Measurements from ENCODE around the gene SNX5.

- no peak for TF ChIP-seq ZNF75A (CRISPR knock-in tag; IDR thresholded peaks at IDR 0.05)
- no peak for TF ChIP-seq POLR2AphosphoS5 (IDR thresholded peaks at IDR 0.05; ENCODE audit: control insufficient read depth, insufficient read depth, low read depth, low read length)
- no peak for TF ChIP-seq STAG1 (CRISPR knock-in tag; IDR thresholded peaks at IDR 0.05; ENCODE audit: borderline replicate concordance)
- TF ChIP-seq USF1 (CRISPR knock-in tag; IDR thresholded peaks at IDR 0.05) = no peak
- TF ChIP-seq CTCF (IDR thresholded peaks at IDR 0.05 in 2 of 3, conservative IDR thresholded peaks at IDR 0.05 in 1 of 3; ENCODE audit: insufficient read depth in 2 of 3, low read depth in 1 of 3, low read length in 3 of 3) = no peak
- TF ChIP-seq ZNF512 (tag; IDR thresholded peaks at IDR 0.05) = no peak
- TF ChIP-seq ZNF583 (CRISPR knock-in tag; IDR thresholded peaks at IDR 0.05) = no peak
- TF ChIP-seq TRIM25 (IDR thresholded peaks at IDR 0.05; ENCODE audit: borderline replicate concordance) = no peak
- no peak for TF ChIP-seq MYC (IDR thresholded peaks at IDR 0.05; ENCODE audit: low read depth, low read length)
- no peak for TF ChIP-seq MYC (CRISPR knock-in tag; IDR thresholded peaks at IDR 0.05; ENCODE audit: borderline replicate concordance, low read depth)
- TF ChIP-seq ARNT (IDR thresholded peaks at IDR 0.05) = no peak
- TF ChIP-seq MBD2 (IDR thresholded peaks at IDR 0.05; ENCODE audit: borderline replicate concordance, low read depth) = no peak
- no peak for TF ChIP-seq ESRRA (IDR thresholded peaks at IDR 0.05; ENCODE audit: borderline replicate concordance, low read depth)
- no peak for TF ChIP-seq ZZZ3 (IDR thresholded peaks at IDR 0.05)
Observed at GRCh38 chr20:17939622-17940223, 28.9 kb downstream of the SNX5 start.

All from K562 (cell line).